Loucy (cell line): ENCODE measurements around the gene NUDT13.

Experiments used
- H2AFZ ChIP-seq: fragments of 200-600 bp; sonication (generic); 2 replicates; pipeline ENCODE4 v1.6.0; 2016; ENCODE audit warnings: antibody characterized with exemption, mild to moderate bottlenecking, low read length, moderate library complexity
- H3F3A ChIP-seq: fragments of 200-600 bp; 2 replicates; pipeline ENCODE4 v1.6.0; 2016; ENCODE audit warnings: antibody characterized with exemption, low read depth, mild to moderate bottlenecking
- H3K27me3 ChIP-seq: fragments of 200-600 bp; sonication (generic); 2 replicates; pipeline ENCODE4 v1.6.1; 2014; ENCODE audit warnings: low read length, mild to moderate bottlenecking; ENCODE audit not compliant: insufficient read depth, poor library complexity, severe bottlenecking
- H3K36me3 ChIP-seq: fragments of 200-600 bp; sonication (generic); 2 replicates; pipeline ENCODE4 v1.6.1; 2016; ENCODE audit warnings: low read length; ENCODE audit not compliant: insufficient read depth
- H3K4me1 ChIP-seq: fragments of 200-600 bp; sonication (generic); 2 replicates; pipeline ENCODE4 v1.5.1; 2014; ENCODE audit warnings: low read length, mild to moderate bottlenecking; ENCODE audit not compliant: insufficient read depth, poor library complexity, severe bottlenecking
- H3K4me2 ChIP-seq: fragments of 200-600 bp; sonication (generic); 2 replicates; pipeline ENCODE4 v1.6.0; 2014; ENCODE audit warnings: antibody characterized with exemption, low read length, low read depth, mild to moderate bottlenecking; ENCODE audit not compliant: poor library complexity, severe bottlenecking
- H3K4me3 ChIP-seq: fragments of 200-600 bp; sonication (generic); 2 replicates; pipeline ENCODE4 v1.5.1; 2014; ENCODE audit warnings: low read length, mild to moderate bottlenecking, mixed read lengths; ENCODE audit not compliant: poor library complexity, severe bottlenecking
- H3K79me2 ChIP-seq: fragments of 200-600 bp; sonication (generic); 2 replicates; pipeline ENCODE4 v1.6.1; 2014; ENCODE audit warnings: low read length; ENCODE audit not compliant: insufficient read depth
- H3K9ac ChIP-seq: fragments of 200-600 bp; sonication (generic); 2 replicates; pipeline ENCODE4 v1.6.0; 2014; ENCODE audit warnings: mild to moderate bottlenecking, low read depth, low read length, moderate library complexity; ENCODE audit not compliant: poor library complexity, severe bottlenecking
- H3K9me2 ChIP-seq: fragments of 200-600 bp; sonication (generic); replicated peaks from 2 replicates; pipeline ENCODE4 v1.6.1; 2016; ENCODE audit warnings: low read depth, low read length, mixed read lengths
- H3K9me3 ChIP-seq: fragments of 200-600 bp; sonication (generic); 2 replicates; pipeline ENCODE4 v1.6.1; 2014; ENCODE audit warnings: mild to moderate bottlenecking, antibody characterized with exemption, low read length, low read depth; ENCODE audit not compliant: insufficient read depth
- H4K20me1 ChIP-seq: fragments of 200-600 bp; sonication (generic); 2 replicates; pipeline ENCODE4 v1.6.0; 2014; ENCODE audit warnings: antibody characterized with exemption, low read length, mild to moderate bottlenecking; ENCODE audit not compliant: insufficient read depth, poor library complexity, severe bottlenecking
- EZH2phosphoT487 ChIP-seq: fragments of 200-600 bp; IDR thresholded peaks from 2 replicates; pipeline ENCODE4 v1.6.1; 2018; ENCODE audit warnings: antibody characterized with exemption, mild to moderate bottlenecking, moderate library complexity, borderline replicate concordance
- TF ChIP-seq, protein P1 (sequence below): fragments of 200-600 bp; sonication (generic); conservative IDR thresholded peaks from 2 replicates; pipeline ENCODE4 v1.5.1; 2014; ENCODE audit warnings: mild to moderate bottlenecking, antibody characterized with exemption, low read length

Gene NUDT13

GRCh38 chr10:73113551-73113950 is 3.3 kb downstream of the NUDT13 start:
- H3K9me3 ChIP-seq, result no peaks in the 10 kb centered on the region
- no peak overlapping the region for H3K4me3 ChIP-seq
- H3K36me3 ChIP-seq, result no peaks in the 10 kb centered on the region
- no peaks in the 10 kb centered on the region for H3K27me3 ChIP-seq
- H4K20me1 ChIP-seq, result no peaks in the 10 kb centered on the region
- no peak overlapping the region for H2AFZ ChIP-seq
- H3K4me1 ChIP-seq, result peaks cover 8% of the 10 kb centered on the region
- no peaks in the 10 kb centered on the region for H3K9me2 ChIP-seq
- 0 out of 2 replicates have a peak, but pooled peaks cover 2% of the 10 kb centered on the region for H3F3A ChIP-seq
- H3K9ac ChIP-seq, result no peak overlapping the region
- no peak overlapping the region for H3K4me2 ChIP-seq
- no peaks in the 10 kb centered on the region for H3K79me2 ChIP-seq
- TF ChIP-seq, protein P1, sequence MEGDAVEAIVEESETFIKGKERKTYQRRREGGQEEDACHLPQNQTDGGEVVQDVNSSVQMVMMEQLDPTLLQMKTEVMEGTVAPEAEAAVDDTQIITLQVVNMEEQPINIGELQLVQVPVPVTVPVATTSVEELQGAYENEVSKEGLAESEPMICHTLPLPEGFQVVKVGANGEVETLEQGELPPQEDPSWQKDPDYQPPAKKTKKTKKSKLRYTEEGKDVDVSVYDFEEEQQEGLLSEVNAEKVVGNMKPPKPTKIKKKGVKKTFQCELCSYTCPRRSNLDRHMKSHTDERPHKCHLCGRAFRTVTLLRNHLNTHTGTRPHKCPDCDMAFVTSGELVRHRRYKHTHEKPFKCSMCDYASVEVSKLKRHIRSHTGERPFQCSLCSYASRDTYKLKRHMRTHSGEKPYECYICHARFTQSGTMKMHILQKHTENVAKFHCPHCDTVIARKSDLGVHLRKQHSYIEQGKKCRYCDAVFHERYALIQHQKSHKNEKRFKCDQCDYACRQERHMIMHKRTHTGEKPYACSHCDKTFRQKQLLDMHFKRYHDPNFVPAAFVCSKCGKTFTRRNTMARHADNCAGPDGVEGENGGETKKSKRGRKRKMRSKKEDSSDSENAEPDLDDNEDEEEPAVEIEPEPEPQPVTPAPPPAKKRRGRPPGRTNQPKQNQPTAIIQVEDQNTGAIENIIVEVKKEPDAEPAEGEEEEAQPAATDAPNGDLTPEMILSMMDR, result no peak
- TF ChIP-seq EZH2phosphoT487, result no peak

DNA sequence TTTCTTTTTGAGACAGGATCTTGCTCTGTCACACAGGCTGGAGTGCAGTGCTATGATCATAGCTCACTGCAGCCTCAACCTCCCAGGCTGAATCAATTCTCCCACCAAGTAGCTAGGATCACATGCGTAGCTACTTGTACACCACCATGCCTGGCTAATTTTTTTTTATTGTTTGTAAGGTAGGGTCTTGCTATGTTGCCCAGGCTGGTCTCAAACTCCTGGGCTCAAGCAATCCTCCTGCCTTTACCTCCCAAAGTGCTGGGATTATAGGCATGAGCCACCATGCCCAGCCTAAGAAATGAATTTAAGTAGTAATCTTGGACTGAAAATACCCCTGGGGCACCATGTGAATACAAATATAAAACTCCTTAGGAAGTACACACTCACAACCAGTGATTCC is 5.8 kb downstream of the NUDT13 start:
- Histone ChIP-seq H3K9ac (no peak overlapping the region), H3F3A (0 out of 2 replicates have a peak, but pooled peaks cover 2% of the 10 kb centered on the region), H3K9me2 (no peaks in the 10 kb centered on the region), H4K20me1 (no peaks in the 10 kb centered on the region), H3K36me3 (no peaks in the 10 kb centered on the region), H3K4me2 (no peak overlapping the region), H3K4me1 (no peaks in the 10 kb centered on the region), H3K4me3 (no peak overlapping the region), H2AFZ (no peak overlapping the region), H3K9me3 (no peaks in the 10 kb centered on the region), H3K79me2 (no peaks in the 10 kb centered on the region), H3K27me3 (no peaks in the 10 kb centered on the region)
- TF ChIP-seq EZH2phosphoT487, result no peak
- TF ChIP-seq, protein P1, result no peak

DNA sequence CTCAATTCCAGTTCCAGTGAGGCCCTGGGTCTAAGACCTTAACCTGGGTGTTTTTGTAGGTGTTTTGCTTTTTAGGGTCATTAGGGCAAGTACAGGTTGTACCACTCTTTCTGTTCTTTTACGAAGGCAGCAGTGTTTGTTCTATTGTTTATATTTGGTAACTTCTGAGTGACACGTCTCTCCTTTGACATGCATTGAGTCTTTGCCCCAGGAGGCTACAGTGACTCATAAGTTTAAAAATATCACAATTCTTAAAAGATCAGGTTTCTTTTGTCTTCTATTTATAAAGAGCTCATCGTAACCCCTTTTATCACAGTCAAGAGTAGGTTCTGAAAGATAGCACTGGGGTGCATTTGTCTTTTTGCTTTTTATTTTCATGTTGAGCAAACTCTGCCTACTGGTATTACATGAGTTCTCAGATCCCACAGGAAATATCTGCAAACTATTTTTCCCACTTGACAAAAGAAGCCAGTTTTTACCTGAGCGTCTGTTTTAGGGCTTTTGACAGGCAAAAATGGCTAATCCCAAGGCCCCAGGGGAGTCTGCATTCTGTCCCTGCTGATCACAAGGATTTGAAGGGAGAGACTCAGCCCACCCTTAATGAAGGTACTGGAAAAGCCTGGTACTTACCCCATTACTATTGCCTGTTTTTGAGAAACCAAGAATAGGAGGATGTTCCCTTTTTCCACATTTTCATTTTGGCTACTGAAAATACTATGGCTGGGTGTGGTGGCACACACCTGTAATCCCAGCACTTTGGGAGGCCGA is 7.9 kb downstream of the NUDT13 start:
- H3K36me3 ChIP-seq, result no peaks in the 10 kb centered on the region
- no peak overlapping the region for H2AFZ ChIP-seq
- H3K9me2 ChIP-seq, result no peaks in the 10 kb centered on the region
- H3F3A ChIP-seq, result no peaks in the 10 kb centered on the region
- TF ChIP-seq EZH2phosphoT487, result no peak
- TF ChIP-seq, protein P1, result no peak
- H3K79me2 ChIP-seq, result no peaks in the 10 kb centered on the region
- no peak overlapping the region for H3K4me2 ChIP-seq
- H3K9ac ChIP-seq, result no peak overlapping the region
- H3K4me1 ChIP-seq, result no peaks in the 10 kb centered on the region
- H4K20me1 ChIP-seq, result no peaks in the 10 kb centered on the region
- no peak overlapping the region for H3K4me3 ChIP-seq
- no peaks in the 10 kb centered on the region for H3K27me3 ChIP-seq
- H3K9me3 ChIP-seq, result no peaks in the 10 kb centered on the region
